Measurements from ENCODE around the gene UBL7. TPM values are rescaled to one million over a fixed set of nuclear protein-coding genes. Genes with fewer than 3 reads are reported as not detected.

The UBL7 gene
- polyA plus RNA-seq, 1 donor from 2014 or later, result 70.7 TPM

DNA sequence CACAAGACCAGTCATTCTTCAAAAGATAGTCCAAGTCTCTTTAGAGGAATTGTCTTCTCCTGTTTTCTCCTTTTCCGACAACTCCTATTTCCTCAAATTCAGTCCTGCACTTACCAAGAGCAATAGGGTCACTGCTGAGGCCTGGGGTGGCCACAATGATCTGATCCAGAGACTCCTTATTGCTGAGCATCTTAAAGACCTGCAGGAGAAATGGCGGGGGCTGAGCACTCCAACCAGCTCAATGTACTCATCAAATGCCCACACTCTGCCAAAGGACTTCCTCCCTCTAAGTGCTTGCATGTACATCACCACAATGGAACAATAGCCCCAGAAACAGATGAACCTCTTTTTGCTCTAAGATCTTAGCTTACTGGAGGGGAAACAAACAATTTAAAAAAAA is 9.6 kb downstream of the UBL7 start:
- no peak overlapping the region for H3K27ac ChIP-seq (ENCODE audit: low read length)
- no peaks in the 10 kb centered on the region for H3F3A ChIP-seq (ENCODE audit: insufficient read depth, low read length, poor library complexity, severe bottlenecking)
- no peak overlapping the region for H2AFZ ChIP-seq (ENCODE audit: low read depth, low read length)
- H4K20me1 ChIP-seq (ENCODE audit: insufficient read depth), result no peaks in the 10 kb centered on the region
- no peak overlapping the region for H3K4me3 ChIP-seq (ENCODE audit: low read length)
- TF ChIP-seq EZH2 (IDR thresholded peaks at IDR 0.05; ENCODE audit: borderline replicate concordance, insufficient read depth, low read length, poor library complexity, severe bottlenecking) (no peak), MXI1 (conservative IDR thresholded peaks at IDR 0.05; ENCODE audit: poor library complexity, severe bottlenecking) (no peak), EP300 (conservative IDR thresholded peaks at IDR 0.05; ENCODE audit: poor library complexity, severe bottlenecking) (no peak), POLR2AphosphoS5 (IDR thresholded peaks at IDR 0.05) (no peak), TAF1 (IDR thresholded peaks at IDR 0.05; ENCODE audit: low read depth) (no peak), SMC3 (conservative IDR thresholded peaks at IDR 0.05; ENCODE audit: poor library complexity) (no peak), RAD21 (conservative IDR thresholded peaks at IDR 0.05) (no peak)
- TF ChIP-seq, protein P1, sequence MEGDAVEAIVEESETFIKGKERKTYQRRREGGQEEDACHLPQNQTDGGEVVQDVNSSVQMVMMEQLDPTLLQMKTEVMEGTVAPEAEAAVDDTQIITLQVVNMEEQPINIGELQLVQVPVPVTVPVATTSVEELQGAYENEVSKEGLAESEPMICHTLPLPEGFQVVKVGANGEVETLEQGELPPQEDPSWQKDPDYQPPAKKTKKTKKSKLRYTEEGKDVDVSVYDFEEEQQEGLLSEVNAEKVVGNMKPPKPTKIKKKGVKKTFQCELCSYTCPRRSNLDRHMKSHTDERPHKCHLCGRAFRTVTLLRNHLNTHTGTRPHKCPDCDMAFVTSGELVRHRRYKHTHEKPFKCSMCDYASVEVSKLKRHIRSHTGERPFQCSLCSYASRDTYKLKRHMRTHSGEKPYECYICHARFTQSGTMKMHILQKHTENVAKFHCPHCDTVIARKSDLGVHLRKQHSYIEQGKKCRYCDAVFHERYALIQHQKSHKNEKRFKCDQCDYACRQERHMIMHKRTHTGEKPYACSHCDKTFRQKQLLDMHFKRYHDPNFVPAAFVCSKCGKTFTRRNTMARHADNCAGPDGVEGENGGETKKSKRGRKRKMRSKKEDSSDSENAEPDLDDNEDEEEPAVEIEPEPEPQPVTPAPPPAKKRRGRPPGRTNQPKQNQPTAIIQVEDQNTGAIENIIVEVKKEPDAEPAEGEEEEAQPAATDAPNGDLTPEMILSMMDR (IDR thresholded peaks at IDR 0.05; ENCODE audit: poor library complexity, severe bottlenecking), result no peak
- TF ChIP-seq, protein P2, sequence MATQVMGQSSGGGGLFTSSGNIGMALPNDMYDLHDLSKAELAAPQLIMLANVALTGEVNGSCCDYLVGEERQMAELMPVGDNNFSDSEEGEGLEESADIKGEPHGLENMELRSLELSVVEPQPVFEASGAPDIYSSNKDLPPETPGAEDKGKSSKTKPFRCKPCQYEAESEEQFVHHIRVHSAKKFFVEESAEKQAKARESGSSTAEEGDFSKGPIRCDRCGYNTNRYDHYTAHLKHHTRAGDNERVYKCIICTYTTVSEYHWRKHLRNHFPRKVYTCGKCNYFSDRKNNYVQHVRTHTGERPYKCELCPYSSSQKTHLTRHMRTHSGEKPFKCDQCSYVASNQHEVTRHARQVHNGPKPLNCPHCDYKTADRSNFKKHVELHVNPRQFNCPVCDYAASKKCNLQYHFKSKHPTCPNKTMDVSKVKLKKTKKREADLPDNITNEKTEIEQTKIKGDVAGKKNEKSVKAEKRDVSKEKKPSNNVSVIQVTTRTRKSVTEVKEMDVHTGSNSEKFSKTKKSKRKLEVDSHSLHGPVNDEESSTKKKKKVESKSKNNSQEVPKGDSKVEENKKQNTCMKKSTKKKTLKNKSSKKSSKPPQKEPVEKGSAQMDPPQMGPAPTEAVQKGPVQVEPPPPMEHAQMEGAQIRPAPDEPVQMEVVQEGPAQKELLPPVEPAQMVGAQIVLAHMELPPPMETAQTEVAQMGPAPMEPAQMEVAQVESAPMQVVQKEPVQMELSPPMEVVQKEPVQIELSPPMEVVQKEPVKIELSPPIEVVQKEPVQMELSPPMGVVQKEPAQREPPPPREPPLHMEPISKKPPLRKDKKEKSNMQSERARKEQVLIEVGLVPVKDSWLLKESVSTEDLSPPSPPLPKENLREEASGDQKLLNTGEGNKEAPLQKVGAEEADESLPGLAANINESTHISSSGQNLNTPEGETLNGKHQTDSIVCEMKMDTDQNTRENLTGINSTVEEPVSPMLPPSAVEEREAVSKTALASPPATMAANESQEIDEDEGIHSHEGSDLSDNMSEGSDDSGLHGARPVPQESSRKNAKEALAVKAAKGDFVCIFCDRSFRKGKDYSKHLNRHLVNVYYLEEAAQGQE (IDR thresholded peaks at IDR 0.05; ENCODE audit: borderline replicate concordance), result no peak
- H3K79me2 ChIP-seq (replicated peaks; ENCODE audit: insufficient read depth, low read length), result no peaks in the 10 kb centered on the region
- H3K9ac ChIP-seq (ENCODE audit: low read length), result no peak overlapping the region
- no peaks in the 10 kb centered on the region for H3K9me2 ChIP-seq (ENCODE audit: insufficient read depth, low read length)
- H3K9me3 ChIP-seq (ENCODE audit: low read length), result no peaks in the 10 kb centered on the region
- H3K4me2 ChIP-seq (ENCODE audit: low read length), result no peak overlapping the region
- H3K27me3 ChIP-seq (ENCODE audit: insufficient read depth, low read depth, low read length), result no peaks in the 10 kb centered on the region
- no peaks in the 10 kb centered on the region for H3K36me3 ChIP-seq (ENCODE audit: insufficient read depth, low read length)

DNA sequence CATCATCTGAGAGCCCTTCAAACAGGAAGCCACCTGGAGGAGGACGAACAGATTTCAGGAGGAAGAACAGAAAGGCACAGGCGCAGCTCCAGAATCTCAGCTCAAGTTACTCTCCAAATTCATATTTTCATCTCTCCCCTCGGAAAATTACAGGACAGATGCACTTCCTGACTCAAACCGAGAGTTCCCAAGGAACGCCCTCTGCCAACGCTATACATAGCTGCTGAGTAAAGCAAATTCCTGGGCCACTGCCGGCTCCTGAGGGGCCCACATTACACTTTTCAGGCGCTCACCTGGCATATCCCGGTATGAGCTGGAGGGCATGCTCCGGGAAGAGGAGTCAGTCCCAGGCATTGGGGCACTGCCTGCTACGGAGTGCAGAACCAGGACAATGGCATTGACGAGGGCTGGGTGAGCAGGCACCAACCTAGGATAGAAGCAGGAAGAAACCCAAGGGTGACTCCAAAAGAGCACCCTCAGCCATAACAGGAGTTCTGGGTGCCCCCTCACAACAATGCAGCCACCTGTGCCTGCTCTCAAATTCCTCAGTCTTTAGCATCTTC is 11.2 kb downstream of the UBL7 start:
- no peaks in the 10 kb centered on the region for H3F3A ChIP-seq (ENCODE audit: insufficient read depth, low read length, poor library complexity, severe bottlenecking)
- no peaks in the 10 kb centered on the region for H3K9me3 ChIP-seq (ENCODE audit: low read length)
- no peaks in the 10 kb centered on the region for H4K20me1 ChIP-seq (ENCODE audit: insufficient read depth)
- H3K4me2 ChIP-seq (ENCODE audit: low read length), result no peak overlapping the region
- no peak overlapping the region for H3K4me3 ChIP-seq (ENCODE audit: low read length)
- H3K79me2 ChIP-seq (replicated peaks; ENCODE audit: insufficient read depth, low read length), result no peaks in the 10 kb centered on the region
- no peaks in the 10 kb centered on the region for H3K27me3 ChIP-seq (ENCODE audit: insufficient read depth, low read depth, low read length)
- H2AFZ ChIP-seq (ENCODE audit: low read depth, low read length), result no peak overlapping the region
- no peak overlapping the region for H3K27ac ChIP-seq (ENCODE audit: low read length)
- no peak overlapping the region for H3K9ac ChIP-seq (ENCODE audit: low read length)
- no peaks in the 10 kb centered on the region for H3K9me2 ChIP-seq (ENCODE audit: insufficient read depth, low read length)
- no peaks in the 10 kb centered on the region for H3K36me3 ChIP-seq (ENCODE audit: insufficient read depth, low read length)
- TF ChIP-seq, protein P1 (IDR thresholded peaks at IDR 0.05; ENCODE audit: poor library complexity, severe bottlenecking), result no peak
- TF ChIP-seq, protein P2 (IDR thresholded peaks at IDR 0.05; ENCODE audit: borderline replicate concordance), result no peak
- TF ChIP-seq SMC3 (conservative IDR thresholded peaks at IDR 0.05; ENCODE audit: poor library complexity) (no peak), TAF1 (IDR thresholded peaks at IDR 0.05; ENCODE audit: low read depth) (no peak), EP300 (conservative IDR thresholded peaks at IDR 0.05; ENCODE audit: poor library complexity, severe bottlenecking) (no peak)

All from neural cell (in vitro differentiated cells).